ENCODE data around the gene FCN3. TPM values are rescaled to one million over a fixed set of nuclear protein-coding genes. Genes with fewer than 3 reads are reported as not detected.

FCN3 gene
- total RNA-seq, result 2.2 TPM in 1 of 2 replicates, not detected in the other

GRCh38 chr1:27374362-27375086 lies at the start of gene FCN3:
FCN3 (minus strand) TSS chr1:27374824; CDS start chr1:27374818, 6 bp downstream.

DNA sequence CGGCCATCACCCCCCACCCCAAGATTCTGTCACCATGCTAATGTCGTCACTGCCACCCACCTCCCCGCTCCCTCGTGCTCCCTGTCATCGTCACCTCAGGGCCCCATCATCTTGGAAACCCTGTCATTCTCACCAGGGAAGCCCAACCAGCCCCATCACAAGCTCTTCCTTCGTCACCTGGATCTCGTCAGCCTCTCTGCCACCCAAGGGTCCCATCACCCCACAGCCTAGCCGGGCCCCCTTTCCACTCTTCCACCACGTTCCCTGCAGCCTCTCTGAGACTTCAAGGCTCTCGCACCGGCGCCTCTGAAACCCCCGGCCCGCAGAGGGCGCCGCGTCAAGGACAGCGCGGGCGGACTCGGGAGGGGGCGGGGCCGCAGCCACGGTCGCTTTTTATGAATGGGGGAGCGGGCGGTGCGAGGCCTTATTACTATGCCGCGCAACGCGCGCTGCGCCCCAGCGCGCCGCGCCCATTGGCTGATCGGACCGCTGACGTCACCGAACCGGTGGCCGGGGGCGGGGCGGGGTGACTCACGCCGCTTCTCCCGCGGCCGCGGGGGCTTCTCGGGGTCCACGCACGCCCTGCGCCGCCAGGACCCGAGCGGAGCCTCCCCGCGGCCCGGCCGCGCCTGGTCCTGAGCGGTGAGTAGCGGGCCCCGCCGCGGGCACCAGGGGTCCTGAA lies 17.6 kb upstream of the FCN3 start, which contains the start of gene GPR3:
GPR3 (plus strand) TSS at position 527 of the 682 bp plus-strand sequence. CDS start 1,177 bp downstream, outside the sequence.

GRCh38 chr1:27383039-27383605 lies 8.5 kb upstream of the FCN3 start, which contains the start of gene CD164L2:
CD164L2 (minus strand) TSS chr1:27383333; CDS start chr1:27383239, 94 bp downstream.

GRCh38 chr1:27366411-27367159 lies 8.0 kb downstream of the FCN3 start, which contains the start of gene MAP3K6:
MAP3K6 (minus strand) TSS chr1:27366961; CDS start chr1:27366597, 364 bp downstream.

DNA sequence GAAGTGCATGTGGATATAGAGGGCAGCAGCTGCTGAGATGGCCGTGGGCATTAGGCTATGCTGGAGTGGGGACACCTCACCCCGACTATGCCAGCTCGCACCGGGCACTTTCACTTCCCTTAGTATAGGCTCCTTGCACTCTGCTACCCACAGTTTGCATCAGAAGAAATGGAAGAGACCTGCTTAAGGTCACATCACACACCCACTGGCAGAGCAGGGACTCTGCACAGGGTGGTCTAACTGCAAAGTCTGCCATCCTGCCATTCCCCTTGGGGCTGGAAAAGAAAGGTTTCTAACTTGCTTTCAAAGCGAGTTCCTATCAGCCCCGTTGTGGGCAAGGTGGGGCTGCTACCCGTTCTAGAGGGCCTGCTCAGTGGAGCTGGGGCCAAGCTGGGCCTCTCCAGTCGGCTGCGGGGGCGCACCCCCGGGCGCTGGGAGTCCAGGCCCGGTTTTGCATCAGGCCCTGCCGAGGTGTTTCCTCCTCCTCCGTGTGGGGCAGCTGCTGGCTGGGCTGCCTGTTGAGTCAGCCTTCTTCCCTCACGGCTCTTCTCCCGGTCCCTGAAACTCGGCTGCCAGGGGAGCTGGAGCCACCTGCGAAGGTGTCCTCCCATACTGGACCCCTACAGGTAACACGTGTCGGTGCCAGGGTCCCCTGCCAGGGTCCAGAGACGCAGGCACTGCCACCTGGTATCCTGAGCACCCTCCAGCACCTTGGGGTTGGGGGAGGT lies 32.9 kb downstream of the FCN3 start, which contains the start of gene SYTL1:
SYTL1 (plus strand) TSS at position 498 of the 728 bp plus-strand sequence. CDS start 3,313 bp downstream, outside the sequence.

GRCh38 chr1:27321813-27322568 lies 52.6 kb downstream of the FCN3 start, which contains the start of gene TMEM222:
TMEM222 (plus strand) TSS chr1:27322163; CDS start chr1:27322198, 35 bp downstream.

Other genes with a start within 250 kb of the FCN3 start
- 18.0 and 35.2 TPM in 2 replicates for gene SLC9A1, start 219.7 kb downstream of the FCN3 start, total RNA-seq
- gene WDTC1, start 140.2 kb downstream of the FCN3 start, total RNA-seq, result 20.4 and 26.0 TPM in 2 replicates
- gene TMEM222, start 52.7 kb downstream of the FCN3 start, total RNA-seq, result 9.2 and 22.5 TPM in 2 replicates
- gene SYTL1, start 32.8 kb downstream of the FCN3 start, total RNA-seq, result 72.4 and 96.0 TPM in 2 replicates
- 29.2 and 45.2 TPM in 2 replicates for gene MAP3K6, start 7.9 kb downstream of the FCN3 start, total RNA-seq
- 6.3 and 7.2 TPM in 2 replicates for gene CD164L2, start 8.5 kb upstream of the FCN3 start, total RNA-seq
- 0.14 and 2.0 TPM in 2 replicates for gene GPR3, start 17.8 kb upstream of the FCN3 start, total RNA-seq
- 47.9 and 62.5 TPM in 2 replicates for gene WASF2, start 115.3 kb upstream of the FCN3 start, total RNA-seq
- 24.5 and 37.7 TPM in 2 replicates for gene AHDC1, start 229.3 kb upstream of the FCN3 start, total RNA-seq